ENCODE data around the gene THY1. TPM values are rescaled to one million over a fixed set of nuclear protein-coding genes. Genes with fewer than 3 reads are reported as not detected.

The THY1 gene
- polyA plus RNA-seq, 1 donor = 98.7 TPM

GRCh38 chr11:119368121-119369034 lies 54.6 kb downstream of the THY1 start:
- no peak for DNase-seq

GRCh38 chr11:119367661-119368120 lies 55.3 kb downstream of the THY1 start:
- DNase-seq = no peak

Other genes with a start within 250 kb of the THY1 start
- not detected for gene NHERF4, start 237.7 kb downstream of the THY1 start, polyA plus RNA-seq (ENCODE audit: insufficient read length)
- 13.4 TPM for gene CBL, start 216.8 kb downstream of the THY1 start, polyA plus RNA-seq (ENCODE audit: insufficient read length)
- 220 TPM for gene MCAM, start 106.0 kb downstream of the THY1 start, polyA plus RNA-seq (ENCODE audit: insufficient read length)
- 16.2 TPM for gene RNF26, start 88.6 kb downstream of the THY1 start, polyA plus RNA-seq (ENCODE audit: insufficient read length)
- 27.6 TPM for gene C1QTNF5, start 82.3 kb downstream of the THY1 start, polyA plus RNA-seq (ENCODE audit: insufficient read length)
- not detected for gene MFRP, start 76.5 kb downstream of the THY1 start, polyA plus RNA-seq (ENCODE audit: insufficient read length)
- gene USP2, start 41.5 kb downstream of the THY1 start, polyA plus RNA-seq (ENCODE audit: insufficient read length) = 60.0 TPM